Liver (tissue), 3 donors: Measurements from ENCODE around the gene AIP.

Source experiments
- GABPA ChIP-seq, 2 donors: IDR thresholded peaks in 1 of 2; conservative IDR thresholded peaks in 1 of 2; 2 replicates each; pipeline ENCODE4 v1.6.1; 2016; ENCODE audit warnings: antibody characterized with exemption in 2 of 2, mild to moderate bottlenecking in 1 of 2, moderate library complexity in 1 of 2
- JUND ChIP-seq, 2 donors: IDR thresholded peaks; 2 replicates each; pipeline ENCODE4 v1.6.1; 2016; ENCODE audit warnings: antibody characterized with exemption in 2 of 2
- NR2F2 ChIP-seq: IDR thresholded peaks from 2 replicates; pipeline ENCODE4 v1.6.1; 2016; ENCODE audit warnings: antibody characterized with exemption
- RAD21 ChIP-seq, 2 donors: IDR thresholded peaks; 2 replicates each; pipeline ENCODE4 v1.6.1; 2016; ENCODE audit warnings: antibody characterized with exemption in 2 of 2, mild to moderate bottlenecking in 2 of 2
- RXRA ChIP-seq, 2 donors: IDR thresholded peaks; 2 replicates each; pipeline ENCODE4 v1.6.1; 2017 to 2018; ENCODE audit warnings: antibody characterized with exemption in 2 of 2, mild to moderate bottlenecking in 1 of 2
- SP1 ChIP-seq: IDR thresholded peaks from 2 replicates; pipeline ENCODE4 v1.6.1; 2018; ENCODE audit warnings: antibody characterized with exemption, mild to moderate bottlenecking
- TAF1 ChIP-seq: conservative IDR thresholded peaks from 2 replicates; pipeline ENCODE4 v1.6.1; 2016; ENCODE audit warnings: antibody characterized with exemption, mild to moderate bottlenecking
- YY1 ChIP-seq: IDR thresholded peaks from 2 replicates; pipeline ENCODE4 v1.6.1; 2016; ENCODE audit warnings: antibody characterized with exemption, mild to moderate bottlenecking
- TF ChIP-seq, protein P1 (sequence below): fragments of 150-350 bp; IDR thresholded peaks from 2 replicates; pipeline ENCODE4 v1.5.1; 2017; ENCODE audit warnings: improper control_type of control experiment, low read depth, low read length; ENCODE audit not compliant: missing input control
- TF ChIP-seq, protein P2 (sequence below): IDR thresholded peaks from 2 replicates; pipeline ENCODE4 v1.6.1; 2016; ENCODE audit warnings: antibody characterized with exemption
- TF ChIP-seq, protein P3 (sequence below): IDR thresholded peaks from 2 replicates; pipeline ENCODE4 v1.6.1; 2016; ENCODE audit warnings: antibody characterized with exemption
- TF ChIP-seq, protein P4 (sequence below): IDR thresholded peaks from 2 replicates; pipeline ENCODE4 v1.6.1; 2016; ENCODE audit warnings: antibody characterized with exemption, mild to moderate bottlenecking
- TF ChIP-seq, protein P5 (sequence below): IDR thresholded peaks from 2 replicates; pipeline ENCODE4 v1.6.1; 2016; ENCODE audit warnings: antibody characterized with exemption
- donor health status: healthy.
- donor health status: healthy.

DNA sequence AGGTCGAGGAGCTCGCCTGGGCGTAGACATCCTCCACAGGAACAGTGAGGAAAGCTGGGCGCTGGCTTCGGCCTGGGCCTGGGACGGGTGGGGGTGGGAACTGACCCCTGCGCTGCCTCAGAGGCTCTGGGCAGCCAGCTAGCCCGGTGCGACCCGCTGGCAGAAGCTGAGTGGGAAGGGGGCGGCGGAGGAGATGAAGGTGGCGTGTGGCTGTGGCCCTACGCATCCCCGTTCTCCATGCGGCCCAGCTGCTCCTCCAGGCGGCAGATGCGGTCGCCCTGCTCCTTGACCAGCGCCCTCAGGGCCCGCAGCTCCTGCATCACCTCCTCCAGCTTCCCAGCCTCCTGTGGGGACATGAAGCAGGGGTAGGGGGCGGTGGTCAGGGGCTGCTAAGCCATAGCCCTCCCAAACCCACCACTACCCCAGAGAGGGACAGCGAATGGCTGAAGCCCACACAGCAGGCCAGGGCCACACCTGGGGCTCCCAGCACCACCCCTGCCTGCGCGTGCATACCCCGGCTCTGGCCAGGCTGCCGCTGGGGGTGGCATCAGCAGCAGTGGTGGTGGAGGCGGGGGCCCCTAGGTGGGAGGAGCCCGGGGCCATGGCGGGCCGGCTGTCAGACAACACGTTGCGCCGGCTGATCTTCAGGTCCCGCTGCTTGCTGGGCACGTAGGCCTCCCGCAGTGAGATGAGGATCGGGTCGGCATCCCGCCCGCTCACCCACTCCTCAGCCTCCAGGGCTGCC lies 44.5 kb upstream of the AIP start:
- TF ChIP-seq, protein P1, sequence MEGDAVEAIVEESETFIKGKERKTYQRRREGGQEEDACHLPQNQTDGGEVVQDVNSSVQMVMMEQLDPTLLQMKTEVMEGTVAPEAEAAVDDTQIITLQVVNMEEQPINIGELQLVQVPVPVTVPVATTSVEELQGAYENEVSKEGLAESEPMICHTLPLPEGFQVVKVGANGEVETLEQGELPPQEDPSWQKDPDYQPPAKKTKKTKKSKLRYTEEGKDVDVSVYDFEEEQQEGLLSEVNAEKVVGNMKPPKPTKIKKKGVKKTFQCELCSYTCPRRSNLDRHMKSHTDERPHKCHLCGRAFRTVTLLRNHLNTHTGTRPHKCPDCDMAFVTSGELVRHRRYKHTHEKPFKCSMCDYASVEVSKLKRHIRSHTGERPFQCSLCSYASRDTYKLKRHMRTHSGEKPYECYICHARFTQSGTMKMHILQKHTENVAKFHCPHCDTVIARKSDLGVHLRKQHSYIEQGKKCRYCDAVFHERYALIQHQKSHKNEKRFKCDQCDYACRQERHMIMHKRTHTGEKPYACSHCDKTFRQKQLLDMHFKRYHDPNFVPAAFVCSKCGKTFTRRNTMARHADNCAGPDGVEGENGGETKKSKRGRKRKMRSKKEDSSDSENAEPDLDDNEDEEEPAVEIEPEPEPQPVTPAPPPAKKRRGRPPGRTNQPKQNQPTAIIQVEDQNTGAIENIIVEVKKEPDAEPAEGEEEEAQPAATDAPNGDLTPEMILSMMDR, result no peak
- TF ChIP-seq RAD21 (IDR thresholded peaks at IDR 0.05), result no peak
- TF ChIP-seq, protein P2, sequence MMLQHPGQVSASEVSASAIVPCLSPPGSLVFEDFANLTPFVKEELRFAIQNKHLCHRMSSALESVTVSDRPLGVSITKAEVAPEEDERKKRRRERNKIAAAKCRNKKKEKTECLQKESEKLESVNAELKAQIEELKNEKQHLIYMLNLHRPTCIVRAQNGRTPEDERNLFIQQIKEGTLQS, result no peak
- TF ChIP-seq TAF1, result no peak
- no peak for TF ChIP-seq JUND (IDR thresholded peaks at IDR 0.05)
- no peak for TF ChIP-seq NR2F2
- no peak for TF ChIP-seq GABPA (IDR thresholded peaks at IDR 0.05 in 1 of 2, conservative IDR thresholded peaks at IDR 0.05 in 1 of 2)
- TF ChIP-seq, protein P3, sequence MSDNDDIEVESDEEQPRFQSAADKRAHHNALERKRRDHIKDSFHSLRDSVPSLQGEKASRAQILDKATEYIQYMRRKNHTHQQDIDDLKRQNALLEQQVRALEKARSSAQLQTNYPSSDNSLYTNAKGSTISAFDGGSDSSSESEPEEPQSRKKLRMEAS, result no peak
- TF ChIP-seq, protein P4, sequence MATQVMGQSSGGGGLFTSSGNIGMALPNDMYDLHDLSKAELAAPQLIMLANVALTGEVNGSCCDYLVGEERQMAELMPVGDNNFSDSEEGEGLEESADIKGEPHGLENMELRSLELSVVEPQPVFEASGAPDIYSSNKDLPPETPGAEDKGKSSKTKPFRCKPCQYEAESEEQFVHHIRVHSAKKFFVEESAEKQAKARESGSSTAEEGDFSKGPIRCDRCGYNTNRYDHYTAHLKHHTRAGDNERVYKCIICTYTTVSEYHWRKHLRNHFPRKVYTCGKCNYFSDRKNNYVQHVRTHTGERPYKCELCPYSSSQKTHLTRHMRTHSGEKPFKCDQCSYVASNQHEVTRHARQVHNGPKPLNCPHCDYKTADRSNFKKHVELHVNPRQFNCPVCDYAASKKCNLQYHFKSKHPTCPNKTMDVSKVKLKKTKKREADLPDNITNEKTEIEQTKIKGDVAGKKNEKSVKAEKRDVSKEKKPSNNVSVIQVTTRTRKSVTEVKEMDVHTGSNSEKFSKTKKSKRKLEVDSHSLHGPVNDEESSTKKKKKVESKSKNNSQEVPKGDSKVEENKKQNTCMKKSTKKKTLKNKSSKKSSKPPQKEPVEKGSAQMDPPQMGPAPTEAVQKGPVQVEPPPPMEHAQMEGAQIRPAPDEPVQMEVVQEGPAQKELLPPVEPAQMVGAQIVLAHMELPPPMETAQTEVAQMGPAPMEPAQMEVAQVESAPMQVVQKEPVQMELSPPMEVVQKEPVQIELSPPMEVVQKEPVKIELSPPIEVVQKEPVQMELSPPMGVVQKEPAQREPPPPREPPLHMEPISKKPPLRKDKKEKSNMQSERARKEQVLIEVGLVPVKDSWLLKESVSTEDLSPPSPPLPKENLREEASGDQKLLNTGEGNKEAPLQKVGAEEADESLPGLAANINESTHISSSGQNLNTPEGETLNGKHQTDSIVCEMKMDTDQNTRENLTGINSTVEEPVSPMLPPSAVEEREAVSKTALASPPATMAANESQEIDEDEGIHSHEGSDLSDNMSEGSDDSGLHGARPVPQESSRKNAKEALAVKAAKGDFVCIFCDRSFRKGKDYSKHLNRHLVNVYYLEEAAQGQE, result no peak
- TF ChIP-seq RXRA (IDR thresholded peaks at IDR 0.05), result no peak
- TF ChIP-seq, protein P5, sequence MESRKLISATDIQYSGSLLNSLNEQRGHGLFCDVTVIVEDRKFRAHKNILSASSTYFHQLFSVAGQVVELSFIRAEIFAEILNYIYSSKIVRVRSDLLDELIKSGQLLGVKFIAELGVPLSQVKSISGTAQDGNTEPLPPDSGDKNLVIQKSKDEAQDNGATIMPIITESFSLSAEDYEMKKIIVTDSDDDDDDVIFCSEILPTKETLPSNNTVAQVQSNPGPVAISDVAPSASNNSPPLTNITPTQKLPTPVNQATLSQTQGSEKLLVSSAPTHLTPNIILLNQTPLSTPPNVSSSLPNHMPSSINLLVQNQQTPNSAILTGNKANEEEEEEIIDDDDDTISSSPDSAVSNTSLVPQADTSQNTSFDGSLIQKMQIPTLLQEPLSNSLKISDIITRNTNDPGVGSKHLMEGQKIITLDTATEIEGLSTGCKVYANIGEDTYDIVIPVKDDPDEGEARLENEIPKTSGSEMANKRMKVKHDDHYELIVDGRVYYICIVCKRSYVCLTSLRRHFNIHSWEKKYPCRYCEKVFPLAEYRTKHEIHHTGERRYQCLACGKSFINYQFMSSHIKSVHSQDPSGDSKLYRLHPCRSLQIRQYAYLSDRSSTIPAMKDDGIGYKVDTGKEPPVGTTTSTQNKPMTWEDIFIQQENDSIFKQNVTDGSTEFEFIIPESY, result no peak
- TF ChIP-seq SP1, result no peak
- no peak for TF ChIP-seq YY1
